Activated CD4-positive, alpha-beta T cell treated with anti-CD3 and anti-CD28 coated beads, Interleukin-2, amount 10 ng/mL, durations not matched to agents 24 days and 14 days (primary cell): ENCODE results near the gene FOXL3. TPM values are rescaled to one million over a fixed set of nuclear protein-coding genes. Genes with fewer than 3 reads are reported as not detected.
"Not testable (repeated sequence)": the region's sequence is repeated elsewhere in the genome, so short reads cannot be mapped to it uniquely, and the experiment has no call there.

Source experiments
- DNase-seq: peaks from one replicate; pipeline ENCODE4 v3.0.0; 2022
- H3K27ac Mint-ChIP-seq: one replicate; pipeline ENCODE4 v1.8.0; 2022; ENCODE audit warnings: mild to moderate bottlenecking, mixed read lengths
- H3K27me3 Mint-ChIP-seq: one replicate; pipeline ENCODE4 v1.8.0; 2022; ENCODE audit warnings: mixed read lengths
- H3K36me3 Mint-ChIP-seq: one replicate; pipeline ENCODE4 v1.8.0; 2022; ENCODE audit warnings: low read depth, mild to moderate bottlenecking, mixed read lengths
- H3K4me1 Mint-ChIP-seq: one replicate; pipeline ENCODE4 v1.8.0; 2021; ENCODE audit warnings: mixed read lengths
- H3K4me3 Mint-ChIP-seq: one replicate; pipeline ENCODE4 v1.8.0; 2022; ENCODE audit warnings: mild to moderate bottlenecking, moderate library complexity, mixed read lengths
- H3K9me3 Mint-ChIP-seq: one replicate; pipeline ENCODE4 v1.8.0; 2021; ENCODE audit warnings: mixed read lengths
- intact Hi-C: fragments of 100-400 bp; cut with micrococcal nuclease; formaldehyde crosslinking; loops from one replicate; pipeline ENCODE4 v1.15.1; 2023
- total RNA-seq: library from RNA; stranded (reverse); gene quantifications from 2 replicates; pipeline ENCODE4 v1.2.3, GENCODE V29; 2022

FOXL3 gene
- total RNA-seq, 1 donor from 2014 or later = not detected

GRCh38 chr7:295155-296154 lies 5.5 kb downstream of the FOXL3 start:
- H3K4me1 Mint-ChIP-seq = no peaks in the 10 kb centered on the region
- H3K27ac Mint-ChIP-seq = no peak overlapping the region
- no peaks in the 10 kb centered on the region for H3K9me3 Mint-ChIP-seq
- H3K36me3 Mint-ChIP-seq = no peaks in the 10 kb centered on the region
- intact Hi-C loops = no loop called here
- H3K4me3 Mint-ChIP-seq = no peak overlapping the region
- peaks cover 15% of the 10 kb centered on the region for H3K27me3 Mint-ChIP-seq
- no peak for DNase-seq

- intact Hi-C loops = no loop called here
- H3K27me3 Mint-ChIP-seq = peaks cover 12% of the 10 kb centered on the region
- H3K36me3 Mint-ChIP-seq = no peaks in the 10 kb centered on the region
- H3K9me3 Mint-ChIP-seq = no peaks in the 10 kb centered on the region
- no peak overlapping the region for H3K27ac Mint-ChIP-seq
- DNase-seq = no peak
- no peaks in the 10 kb centered on the region for H3K4me1 Mint-ChIP-seq
- H3K4me3 Mint-ChIP-seq = no peak overlapping the region
Measured at GRCh38 chr7:296373-296945, 6.5 kb downstream of the FOXL3 start.

- H3K27me3 Mint-ChIP-seq, H3K9me3 Mint-ChIP-seq, H3K4me1 Mint-ChIP-seq, H3K27ac Mint-ChIP-seq, DNase-seq, H3K36me3 Mint-ChIP-seq, H3K4me3 Mint-ChIP-seq, intact Hi-C loops: not testable (repeated sequence)
Measured at GRCh38 chr7:297141-297540, 7.2 kb downstream of the FOXL3 start.

GRCh38 chr7:297611-298374 lies 7.8 kb downstream of the FOXL3 start:
- DNase-seq = no peak
- H3K4me3 Mint-ChIP-seq = no peak overlapping the region
- intact Hi-C loops = no loop called here

GRCh38 chr7:298375-298702 lies 8.4 kb downstream of the FOXL3 start:
- H3K4me1 Mint-ChIP-seq = no peaks in the 10 kb centered on the region
- no peak overlapping the region for H3K4me3 Mint-ChIP-seq
- no peaks in the 10 kb centered on the region for H3K36me3 Mint-ChIP-seq
- no peaks in the 10 kb centered on the region for H3K27me3 Mint-ChIP-seq
- DNase-seq = no peak
- H3K27ac Mint-ChIP-seq = no peak overlapping the region
- intact Hi-C loops = no loop called here
- no peaks in the 10 kb centered on the region for H3K9me3 Mint-ChIP-seq

More at GRCh38 chr7:297611-298374, 7.8 kb downstream of the FOXL3 start:
- H3K36me3 Mint-ChIP-seq = no peaks in the 10 kb centered on the region
- H3K27ac Mint-ChIP-seq = no peak overlapping the region
- peaks cover 4% of the 10 kb centered on the region for H3K27me3 Mint-ChIP-seq
- no peaks in the 10 kb centered on the region for H3K9me3 Mint-ChIP-seq
- H3K4me1 Mint-ChIP-seq = no peaks in the 10 kb centered on the region

GRCh38 chr7:298743-299142 lies 8.8 kb downstream of the FOXL3 start:
- intact Hi-C loops = no loop called here
- DNase-seq = no peak
- Mint-ChIP-seq H3K27ac (no peak overlapping the region), H3K27me3 (no peaks in the 10 kb centered on the region), H3K4me1 (no peaks in the 10 kb centered on the region), H3K4me3 (no peak overlapping the region), H3K9me3 (no peaks in the 10 kb centered on the region), H3K36me3 (no peaks in the 10 kb centered on the region)

GRCh38 chr7:299169-299568 lies 9.2 kb downstream of the FOXL3 start:
- Mint-ChIP-seq H3K27ac (no peak overlapping the region), H3K4me1 (no peaks in the 10 kb centered on the region), H3K4me3 (no peak overlapping the region), H3K9me3 (no peaks in the 10 kb centered on the region), H3K27me3 (no peaks in the 10 kb centered on the region), H3K36me3 (no peaks in the 10 kb centered on the region)
- intact Hi-C loops = no loop called here
- DNase-seq = no peak

- no peak overlapping the region for H3K27ac Mint-ChIP-seq
- H3K9me3 Mint-ChIP-seq = peaks cover 4% of the 10 kb centered on the region
- no peak for DNase-seq
- H3K27me3 Mint-ChIP-seq = no peaks in the 10 kb centered on the region
- intact Hi-C loops = no loop called here
- H3K4me3 Mint-ChIP-seq = no peak overlapping the region
- H3K4me1 Mint-ChIP-seq = no peaks in the 10 kb centered on the region
- no peaks in the 10 kb centered on the region for H3K36me3 Mint-ChIP-seq
Measured at GRCh38 chr7:299628-300027, 9.7 kb downstream of the FOXL3 start.

GRCh38 chr7:300048-300447 lies 10.1 kb downstream of the FOXL3 start:
- Mint-ChIP-seq H3K9me3 (peaks cover 4% of the 10 kb centered on the region), H3K27me3 (no peaks in the 10 kb centered on the region), H3K4me1 (no peaks in the 10 kb centered on the region), H3K36me3 (no peaks in the 10 kb centered on the region), H3K27ac (no peak overlapping the region), H3K4me3 (no peak overlapping the region)
- intact Hi-C loops = no loop called here
- DNase-seq = no peak

- Mint-ChIP-seq H3K9me3 (peaks cover 4% of the 10 kb centered on the region), H3K4me1 (no peaks in the 10 kb centered on the region), H3K27ac (no peak overlapping the region), H3K36me3 (no peaks in the 10 kb centered on the region), H3K27me3 (no peaks in the 10 kb centered on the region), H3K4me3 (no peak overlapping the region)
- DNase-seq = no peak
- intact Hi-C loops = no loop called here
Measured at GRCh38 chr7:300546-301290, 10.7 kb downstream of the FOXL3 start.

- intact Hi-C loops = no loop called here
- no peaks in the 10 kb centered on the region for H3K4me1 Mint-ChIP-seq
- no peak overlapping the region for H3K27ac Mint-ChIP-seq
- peaks cover 4% of the 10 kb centered on the region for H3K9me3 Mint-ChIP-seq
- no peak for DNase-seq
- H3K36me3 Mint-ChIP-seq = no peaks in the 10 kb centered on the region
- H3K4me3 Mint-ChIP-seq = no peak overlapping the region
- no peaks in the 10 kb centered on the region for H3K27me3 Mint-ChIP-seq
Measured at GRCh38 chr7:301291-302053, 11.5 kb downstream of the FOXL3 start.

- H3K27ac Mint-ChIP-seq = no peak overlapping the region
- H3K27me3 Mint-ChIP-seq = no peaks in the 10 kb centered on the region
Measured at GRCh38 chr7:302054-302992, 12.4 kb downstream of the FOXL3 start.

More at GRCh38 chr7:302054-302992, 12.4 kb downstream of the FOXL3 start:
- Mint-ChIP-seq H3K4me1 (no peaks in the 10 kb centered on the region), H3K9me3 (peaks cover 4% of the 10 kb centered on the region), H3K36me3 (no peaks in the 10 kb centered on the region), H3K4me3 (no peak overlapping the region)
- intact Hi-C loops = no loop called here
- DNase-seq = no peak
